ENCODE data around the gene ZC3H7B.

GRCh38 chr22:41280854-41281253, 20.5 kb upstream of the ZC3H7B start:
- TF ChIP-seq CTCF (IDR thresholded peaks at IDR 0.05) = no peak
- no peak for TF ChIP-seq EZH2 (IDR thresholded peaks at IDR 0.05)
- TF ChIP-seq EZH2phosphoT487 (IDR thresholded peaks at IDR 0.05) = no peak

Data from neural progenitor cell (in vitro differentiated cells).